HG03196 (cell line): Measurements from ENCODE around the gene CEP70.
"Not testable (repeated sequence)": the region's sequence is repeated elsewhere in the genome, so short reads cannot be mapped to it uniquely, and the experiment has no call there.

Source experiments
- ATAC-seq: cut with Tn5 transposase; IDR thresholded peaks from one replicate; pipeline ENCODE4 v1.9.1; 2021; ENCODE audit not compliant: unreplicated experiment

The CEP70 gene

GRCh38 chr3:138513090-138513843 lies 80.8 kb downstream of the CEP70 start:
- ATAC-seq = no peak

- no peak for ATAC-seq
These were observed 82.1 kb downstream of the CEP70 start for GRCh38 chr3:138511945-138512344.

GRCh38 chr3:138509586-138509985 lies 84.5 kb downstream of the CEP70 start:
- no peak for ATAC-seq

GRCh38 chr3:138507524-138507923 lies 86.5 kb downstream of the CEP70 start:
- no peak for ATAC-seq

GRCh38 chr3:138498991-138499390 lies 95.1 kb downstream of the CEP70 start:
- no peak for ATAC-seq

- no peak for ATAC-seq
These were observed 96.2 kb downstream of the CEP70 start for GRCh38 chr3:138497851-138498250.

GRCh38 chr3:138497021-138497420 lies 97.0 kb downstream of the CEP70 start:
- ATAC-seq = no peak

- ATAC-seq = no peak
These were observed 97.6 kb downstream of the CEP70 start for GRCh38 chr3:138496436-138496835.

GRCh38 chr3:138495638-138496037 lies 98.4 kb downstream of the CEP70 start:
- not testable (repeated sequence) for ATAC-seq

- no peak for ATAC-seq
These were observed 99.5 kb downstream of the CEP70 start for GRCh38 chr3:138494607-138494929.

GRCh38 chr3:138493804-138494606 lies 100.1 kb downstream of the CEP70 start:
- ATAC-seq = no peak

GRCh38 chr3:138492980-138493675 lies 100.9 kb downstream of the CEP70 start:
- ATAC-seq = no peak

- no peak for ATAC-seq
These were observed 102.1 kb downstream of the CEP70 start for GRCh38 chr3:138491971-138492370.

- not testable (repeated sequence) for ATAC-seq
These were observed 107.5 kb downstream of the CEP70 start for GRCh38 chr3:138486580-138486979.

- not testable (repeated sequence) for ATAC-seq
These were observed 109.4 kb downstream of the CEP70 start for GRCh38 chr3:138484672-138485071.

- no peak for ATAC-seq
These were observed 114.6 kb downstream of the CEP70 start for GRCh38 chr3:138479438-138479863.

- ATAC-seq = no peak
These were observed 116.3 kb downstream of the CEP70 start for GRCh38 chr3:138477801-138478200.

- ATAC-seq = no peak
These were observed 116.9 kb downstream of the CEP70 start for GRCh38 chr3:138477120-138477519.

GRCh38 chr3:138476526-138476925 lies 117.5 kb downstream of the CEP70 start:
- no peak for ATAC-seq

- ATAC-seq = no peak
These were observed 119.9 kb downstream of the CEP70 start for GRCh38 chr3:138474163-138474562.

GRCh38 chr3:138473391-138473790 lies 120.7 kb downstream of the CEP70 start:
- no peak for ATAC-seq
